ENCODE results near the gene REC114. TPM values are rescaled to one million over a fixed set of nuclear protein-coding genes. Genes with fewer than 3 reads are reported as not detected.
A peak's percentile ranks its signal among the peaks of the same experiment; 100 is the strongest.

The REC114 gene
- total and polyA plus RNA-seq, 10 of the 15 experiments (the other 5 are each of a cell fraction or from before 2014, with no cell fraction given), result not detected

DNA sequence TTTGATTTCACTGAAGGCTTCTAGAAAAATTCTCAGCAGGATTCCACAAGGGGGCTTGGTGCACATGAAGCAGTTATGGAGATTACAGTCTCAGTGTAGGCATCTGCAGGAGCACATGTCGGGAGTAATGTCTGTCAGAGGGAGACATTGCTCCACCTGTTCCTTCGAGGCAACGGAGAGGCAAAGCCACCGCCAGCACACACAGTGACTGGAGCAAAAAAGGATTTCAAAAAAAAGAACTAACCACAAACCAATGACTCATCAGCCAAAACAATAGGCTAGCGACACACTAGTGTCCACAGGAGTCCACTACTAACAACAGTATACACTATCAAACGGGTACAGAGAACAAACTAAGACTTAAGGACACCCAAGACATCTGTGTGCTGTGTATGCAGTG, 121.3 kb downstream of the REC114 start:
- H3K27ac ChIP-seq (ENCODE audit: control insufficient read depth, insufficient read depth), result no peak overlapping the region
- no peak overlapping the region for H3K4me2 ChIP-seq (ENCODE audit: control insufficient read depth, insufficient read depth)
- no peak overlapping the region for H3K9ac ChIP-seq (ENCODE audit: control insufficient read depth, insufficient read depth, low read length)
- WGBS (ENCODE audit: insufficient coverage, insufficient replicate concordance, low lambda C conversion rate, missing lambda C conversion rate), result 97% methylated on average over 6 of the region's 6 CpGs
- no peak overlapping the region for H2AFZ ChIP-seq (ENCODE audit: control insufficient read depth, low read depth, low read length)
- intact Hi-C loops (cut with micrococcal nuclease; ENCODE audit: unreplicated experiment), result no loop called here
- TF ChIP-seq CHD2 (IDR thresholded peaks at IDR 0.05; ENCODE audit: borderline replicate concordance, low read depth, low read length), result no peak
- peak; percentile 33; the same call in 1 of the 2 replicates for TF ChIP-seq RUNX3 (IDR thresholded peaks at IDR 0.05; ENCODE audit: low read length)
- SMC1A ChIA-PET (ENCODE audit: uncharacterized antibody, unreplicated experiment), result no interaction called here
- no peak overlapping the region for H3K4me3 ChIP-seq
- H3K27me3 ChIP-seq (replicated peaks in 1 of 2; ENCODE audit: control insufficient read depth in 2 of 2, insufficient read depth in 2 of 2, low read length in 1 of 2), result no peaks in the 10 kb centered on the region
- no peaks in the 10 kb centered on the region for H3K79me2 ChIP-seq (ENCODE audit: control insufficient read depth, insufficient read depth, low read length)
- peaks cover 2 to 29% of the 10 kb centered on the region in 2 experiments for H3K36me3 ChIP-seq (ENCODE audit: control insufficient read depth in 2 of 2, insufficient read depth in 2 of 2, low read length in 1 of 2)
- CTCF ChIA-PET, result interaction anchor here (8.6 kb wide), 1 partner anchor 69 kb away, joined by 250 read pairs; the partner anchor contains the start of gene NPTN
- in situ Hi-C loops (cut with MboI), result loop anchor here (5.0 kb wide), 2 partner anchors 73 to 133 kb away; no protein-coding TSS in a partner anchor
- H3K9me3 ChIP-seq (replicated peaks; ENCODE audit: control insufficient read depth, insufficient read depth, low read length), result no peaks in the 10 kb centered on the region
- H4K20me1 ChIP-seq (ENCODE audit: control insufficient read depth, insufficient read depth), result no peaks in the 10 kb centered on the region; the same call in 1 of the 2 replicates
- BruUV-seq (replicated peaks), result no TSS peak
- DNase-seq (ENCODE audit: low read depth, low spot score), result no peak
- RAD21 ChIA-PET (ENCODE audit: unreplicated experiment), result no interaction called here
- FAIRE-seq, result no peak
- ATAC-seq, result no peak
- POLR2A ChIA-PET, result no interaction called here
- no peaks in the 10 kb centered on the region for H3K4me1 ChIP-seq (ENCODE audit: control insufficient read depth, insufficient read depth, low read length)

DNA sequence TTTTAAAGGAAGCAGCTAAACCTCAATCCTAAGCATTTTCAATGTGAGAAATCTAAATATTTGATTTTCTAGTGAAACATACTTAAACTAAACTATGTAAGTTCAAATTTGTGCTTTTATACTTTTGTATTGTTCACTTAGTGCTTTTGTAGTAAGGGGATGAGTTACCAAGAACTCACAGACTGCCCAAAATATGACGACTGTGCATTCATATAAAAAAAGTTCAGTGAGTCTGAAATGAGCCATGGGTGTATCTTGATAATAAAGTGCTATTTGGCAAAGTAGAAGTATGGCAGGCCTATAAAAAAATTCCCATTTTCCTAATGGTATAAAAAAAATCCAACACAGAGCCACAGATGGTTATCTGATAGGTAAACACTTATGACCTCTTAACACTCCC, 124.1 kb downstream of the REC114 start:
- Histone ChIP-seq H3K27ac (ENCODE audit: control insufficient read depth, insufficient read depth) (no peak overlapping the region), H3K4me1 (ENCODE audit: control insufficient read depth, insufficient read depth, low read length) (no peaks in the 10 kb centered on the region), H2AFZ (ENCODE audit: control insufficient read depth, low read depth, low read length) (no peak overlapping the region), H3K79me2 (ENCODE audit: control insufficient read depth, insufficient read depth, low read length) (no peaks in the 10 kb centered on the region), H3K36me3 (ENCODE audit: control insufficient read depth in 2 of 2, insufficient read depth in 2 of 2, low read length in 1 of 2) (peaks cover 9 to 29% of the 10 kb centered on the region in 2 experiments), H3K27me3 (replicated peaks in 1 of 2; ENCODE audit: control insufficient read depth in 2 of 2, insufficient read depth in 2 of 2, low read length in 1 of 2) (no peaks in the 10 kb centered on the region), H3K4me3 (no peak overlapping the region), H3K9me3 (replicated peaks; ENCODE audit: control insufficient read depth, insufficient read depth, low read length) (no peaks in the 10 kb centered on the region), H3K9ac (ENCODE audit: control insufficient read depth, insufficient read depth, low read length) (no peak overlapping the region), H3K4me2 (ENCODE audit: control insufficient read depth, insufficient read depth) (no peak overlapping the region), H4K20me1 (ENCODE audit: control insufficient read depth, insufficient read depth) (no peaks in the 10 kb centered on the region; the same call in 1 of the 2 replicates)
- no peak for FAIRE-seq
- in situ Hi-C loops (cut with MboI), result no loop called here
- ATAC-seq, result no peak
- intact Hi-C loops (cut with micrococcal nuclease; ENCODE audit: unreplicated experiment), result no loop called here
- WGBS (ENCODE audit: insufficient coverage, insufficient replicate concordance, low lambda C conversion rate, missing lambda C conversion rate), result 87% methylated on average over 1 of the region's 1 CpG
- no TSS peak for BruUV-seq (replicated peaks)
- SMC1A ChIA-PET (ENCODE audit: uncharacterized antibody, unreplicated experiment), result no interaction called here
- CTCF ChIA-PET, result interaction anchor here (1.2 to 8.6 kb wide), 2 partner anchors 66 to 107 kb away, joined by 3 to 250 read pairs; partner anchors contain the start of gene NPTN
- DNase-seq (ENCODE audit: low read depth, low spot score), result no peak
- POLR2A ChIA-PET, result interaction anchor here (0.6 kb wide), 1 partner anchor 1795 kb away, joined by 3 read pairs; no protein-coding TSS in a partner anchor
- RAD21 ChIA-PET (ENCODE audit: unreplicated experiment), result no interaction called here
- TF ChIP-seq, protein P1, sequence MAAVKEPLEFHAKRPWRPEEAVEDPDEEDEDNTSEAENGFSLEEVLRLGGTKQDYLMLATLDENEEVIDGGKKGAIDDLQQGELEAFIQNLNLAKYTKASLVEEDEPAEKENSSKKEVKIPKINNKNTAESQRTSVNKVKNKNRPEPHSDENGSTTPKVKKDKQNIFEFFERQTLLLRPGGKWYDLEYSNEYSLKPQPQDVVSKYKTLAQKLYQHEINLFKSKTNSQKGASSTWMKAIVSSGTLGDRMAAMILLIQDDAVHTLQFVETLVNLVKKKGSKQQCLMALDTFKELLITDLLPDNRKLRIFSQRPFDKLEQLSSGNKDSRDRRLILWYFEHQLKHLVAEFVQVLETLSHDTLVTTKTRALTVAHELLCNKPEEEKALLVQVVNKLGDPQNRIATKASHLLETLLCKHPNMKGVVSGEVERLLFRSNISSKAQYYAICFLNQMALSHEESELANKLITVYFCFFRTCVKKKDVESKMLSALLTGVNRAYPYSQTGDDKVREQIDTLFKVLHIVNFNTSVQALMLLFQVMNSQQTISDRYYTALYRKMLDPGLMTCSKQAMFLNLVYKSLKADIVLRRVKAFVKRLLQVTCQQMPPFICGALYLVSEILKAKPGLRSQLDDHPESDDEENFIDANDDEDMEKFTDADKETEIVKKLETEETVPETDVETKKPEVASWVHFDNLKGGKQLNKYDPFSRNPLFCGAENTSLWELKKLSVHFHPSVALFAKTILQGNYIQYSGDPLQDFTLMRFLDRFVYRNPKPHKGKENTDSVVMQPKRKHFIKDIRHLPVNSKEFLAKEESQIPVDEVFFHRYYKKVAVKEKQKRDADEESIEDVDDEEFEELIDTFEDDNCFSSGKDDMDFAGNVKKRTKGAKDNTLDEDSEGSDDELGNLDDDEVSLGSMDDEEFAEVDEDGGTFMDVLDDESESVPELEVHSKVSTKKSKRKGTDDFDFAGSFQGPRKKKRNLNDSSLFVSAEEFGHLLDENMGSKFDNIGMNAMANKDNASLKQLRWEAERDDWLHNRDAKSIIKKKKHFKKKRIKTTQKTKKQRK (IDR thresholded peaks at IDR 0.05; ENCODE audit: low read depth, low read length), result no peak
- TF ChIP-seq NFIC (IDR thresholded peaks at IDR 0.05; ENCODE audit: low read depth, low read length) (no peak), IKZF2 (IDR thresholded peaks at IDR 0.05) (no peak)
- TF ChIP-seq, protein P2, sequence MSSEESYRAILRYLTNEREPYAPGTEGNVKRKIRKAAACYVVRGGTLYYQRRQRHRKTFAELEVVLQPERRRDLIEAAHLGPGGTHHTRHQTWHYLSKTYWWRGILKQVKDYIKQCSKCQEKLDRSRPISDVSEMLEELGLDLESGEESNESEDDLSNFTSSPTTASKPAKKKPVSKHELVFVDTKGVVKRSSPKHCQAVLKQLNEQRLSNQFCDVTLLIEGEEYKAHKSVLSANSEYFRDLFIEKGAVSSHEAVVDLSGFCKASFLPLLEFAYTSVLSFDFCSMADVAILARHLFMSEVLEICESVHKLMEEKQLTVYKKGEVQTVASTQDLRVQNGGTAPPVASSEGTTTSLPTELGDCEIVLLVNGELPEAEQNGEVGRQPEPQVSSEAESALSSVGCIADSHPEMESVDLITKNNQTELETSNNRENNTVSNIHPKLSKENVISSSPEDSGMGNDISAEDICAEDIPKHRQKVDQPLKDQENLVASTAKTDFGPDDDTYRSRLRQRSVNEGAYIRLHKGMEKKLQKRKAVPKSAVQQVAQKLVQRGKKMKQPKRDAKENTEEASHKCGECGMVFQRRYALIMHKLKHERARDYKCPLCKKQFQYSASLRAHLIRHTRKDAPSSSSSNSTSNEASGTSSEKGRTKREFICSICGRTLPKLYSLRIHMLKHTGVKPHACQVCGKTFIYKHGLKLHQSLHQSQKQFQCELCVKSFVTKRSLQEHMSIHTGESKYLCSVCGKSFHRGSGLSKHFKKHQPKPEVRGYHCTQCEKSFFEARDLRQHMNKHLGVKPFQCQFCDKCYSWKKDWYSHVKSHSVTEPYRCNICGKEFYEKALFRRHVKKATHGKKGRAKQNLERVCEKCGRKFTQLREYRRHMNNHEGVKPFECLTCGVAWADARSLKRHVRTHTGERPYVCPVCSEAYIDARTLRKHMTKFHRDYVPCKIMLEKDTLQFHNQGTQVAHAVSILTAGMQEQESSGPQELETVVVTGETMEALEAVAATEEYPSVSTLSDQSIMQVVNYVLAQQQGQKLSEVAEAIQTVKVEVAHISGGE (CRISPR knock-in tag; IDR thresholded peaks at IDR 0.05), result no peak
- TF ChIP-seq, protein P3, sequence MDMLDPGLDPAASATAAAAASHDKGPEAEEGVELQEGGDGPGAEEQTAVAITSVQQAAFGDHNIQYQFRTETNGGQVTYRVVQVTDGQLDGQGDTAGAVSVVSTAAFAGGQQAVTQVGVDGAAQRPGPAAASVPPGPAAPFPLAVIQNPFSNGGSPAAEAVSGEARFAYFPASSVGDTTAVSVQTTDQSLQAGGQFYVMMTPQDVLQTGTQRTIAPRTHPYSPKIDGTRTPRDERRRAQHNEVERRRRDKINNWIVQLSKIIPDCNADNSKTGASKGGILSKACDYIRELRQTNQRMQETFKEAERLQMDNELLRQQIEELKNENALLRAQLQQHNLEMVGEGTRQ (IDR thresholded peaks at IDR 0.05; ENCODE audit: borderline replicate concordance, low read depth, low read length), result no peak

All from GM12878 (cell line).